HG03439 (cell line): ENCODE measurements around the gene PODXL2.
"Not testable (repeated sequence)": the region's sequence is repeated elsewhere in the genome, so short reads cannot be mapped to it uniquely, and the experiment has no call there.

Experiments
- ATAC-seq: cut with Tn5 transposase; IDR thresholded peaks from one replicate; pipeline ENCODE4 v1.9.1; 2021; ENCODE audit warnings: mild to moderate bottlenecking, moderate library complexity; ENCODE audit not compliant: unreplicated experiment

The PODXL2 gene

DNA sequence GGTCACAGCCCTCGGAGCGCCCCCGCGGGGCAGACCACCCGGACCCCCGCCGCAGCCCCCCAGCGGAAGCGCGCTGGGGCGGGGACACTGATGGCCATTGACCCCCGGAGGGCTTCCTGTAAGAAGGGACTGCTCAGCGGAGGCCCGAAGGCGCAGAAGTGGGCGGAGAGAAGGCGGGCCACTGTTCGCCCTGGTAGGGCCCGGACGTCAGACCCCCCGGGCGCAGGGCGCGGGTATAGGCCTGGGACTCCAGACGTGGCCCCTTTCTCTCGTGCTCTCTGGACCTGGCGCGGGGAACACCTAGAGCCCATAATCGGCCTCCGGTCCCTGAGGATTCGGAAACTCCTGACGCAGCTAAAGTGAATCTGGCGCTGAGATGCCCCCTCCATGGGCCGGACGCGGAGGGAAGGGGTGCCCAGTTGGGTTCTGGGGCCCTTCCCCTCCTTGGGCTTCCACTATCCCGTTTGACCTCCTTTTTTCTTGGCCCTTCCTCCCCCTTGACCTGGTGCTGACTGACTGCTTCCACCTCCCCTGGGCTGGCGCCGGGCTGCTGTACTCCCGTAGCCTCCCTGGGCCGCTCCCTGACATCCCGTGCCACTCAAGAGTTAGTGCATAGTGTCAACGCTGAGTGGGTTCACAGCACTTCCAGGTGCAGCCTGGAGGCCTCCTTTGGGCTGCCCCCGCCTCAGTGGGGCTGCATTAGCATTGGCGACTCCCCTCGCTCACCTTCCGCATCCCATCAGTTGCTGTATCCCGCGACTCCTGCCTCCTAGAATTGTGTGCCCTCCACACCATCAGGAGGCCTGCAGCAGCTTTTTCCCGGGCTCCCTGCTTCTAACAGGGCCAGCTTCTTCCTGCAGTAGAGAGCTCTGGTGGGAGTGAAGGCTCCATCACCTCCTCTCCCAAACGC, 44.5 kb downstream of the PODXL2 start:
- ATAC-seq: peak; percentile 27

DNA sequence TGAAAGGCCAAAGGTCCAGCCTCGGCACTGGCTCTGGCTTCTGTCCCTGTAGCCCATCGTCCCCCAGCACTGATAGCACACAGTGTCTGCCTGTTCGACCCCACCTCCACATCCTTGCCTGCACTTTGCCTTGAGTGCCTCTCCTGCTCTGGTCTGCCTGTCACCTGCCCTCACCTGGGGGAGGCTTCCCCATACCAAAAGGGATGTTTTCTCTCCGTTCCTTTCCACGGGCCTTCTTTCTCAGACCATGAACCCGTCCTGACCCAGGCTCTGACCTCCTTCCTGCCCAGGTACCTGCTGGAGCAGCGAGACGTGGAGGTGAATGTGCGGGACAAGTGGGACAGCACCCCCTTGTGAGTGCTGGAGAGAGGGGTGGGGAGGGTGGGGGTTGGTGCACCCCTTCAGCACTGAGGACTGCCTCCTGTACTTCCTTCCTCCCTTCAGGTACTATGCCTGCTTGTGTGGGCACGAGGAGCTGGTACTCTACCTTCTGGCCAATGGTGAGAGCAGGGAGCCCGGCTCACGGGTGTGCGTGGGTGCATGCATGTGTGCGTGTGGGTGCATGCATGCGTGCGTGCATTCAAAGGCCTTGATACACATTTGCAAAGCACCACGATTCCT, 45.2 kb downstream of the PODXL2 start:
- no peak for ATAC-seq

GRCh38 chr3:127674790-127675189, 45.8 kb downstream of the PODXL2 start:
- ATAC-seq: no peak

GRCh38 chr3:127675651-127676391, 46.8 kb downstream of the PODXL2 start:
- no peak for ATAC-seq

GRCh38 chr3:127676456-127676855, 47.5 kb downstream of the PODXL2 start:
- ATAC-seq: no peak

DNA sequence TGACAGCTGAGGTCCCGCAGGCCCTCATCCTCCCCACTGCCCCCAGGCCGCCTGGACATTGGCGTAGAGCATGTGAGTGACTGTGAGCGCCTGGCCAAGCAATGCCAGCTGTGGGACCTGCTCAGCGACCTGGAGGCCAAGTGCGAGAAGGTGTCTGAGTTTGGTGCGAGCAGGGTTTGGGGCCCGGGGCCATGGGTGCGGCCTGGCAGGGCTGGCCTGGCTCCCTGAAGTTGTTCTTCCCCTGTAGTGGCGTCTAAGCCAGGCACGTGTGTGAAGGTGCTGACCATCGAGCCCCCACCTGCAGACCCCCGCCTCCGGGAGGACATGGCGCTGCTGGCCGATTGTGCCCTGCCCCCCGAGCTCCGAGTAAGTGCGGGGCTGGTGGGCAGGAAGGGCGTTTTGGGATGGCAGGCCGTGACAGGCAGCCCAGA, 48.0 kb downstream of the PODXL2 start:
- ATAC-seq: no peak

DNA sequence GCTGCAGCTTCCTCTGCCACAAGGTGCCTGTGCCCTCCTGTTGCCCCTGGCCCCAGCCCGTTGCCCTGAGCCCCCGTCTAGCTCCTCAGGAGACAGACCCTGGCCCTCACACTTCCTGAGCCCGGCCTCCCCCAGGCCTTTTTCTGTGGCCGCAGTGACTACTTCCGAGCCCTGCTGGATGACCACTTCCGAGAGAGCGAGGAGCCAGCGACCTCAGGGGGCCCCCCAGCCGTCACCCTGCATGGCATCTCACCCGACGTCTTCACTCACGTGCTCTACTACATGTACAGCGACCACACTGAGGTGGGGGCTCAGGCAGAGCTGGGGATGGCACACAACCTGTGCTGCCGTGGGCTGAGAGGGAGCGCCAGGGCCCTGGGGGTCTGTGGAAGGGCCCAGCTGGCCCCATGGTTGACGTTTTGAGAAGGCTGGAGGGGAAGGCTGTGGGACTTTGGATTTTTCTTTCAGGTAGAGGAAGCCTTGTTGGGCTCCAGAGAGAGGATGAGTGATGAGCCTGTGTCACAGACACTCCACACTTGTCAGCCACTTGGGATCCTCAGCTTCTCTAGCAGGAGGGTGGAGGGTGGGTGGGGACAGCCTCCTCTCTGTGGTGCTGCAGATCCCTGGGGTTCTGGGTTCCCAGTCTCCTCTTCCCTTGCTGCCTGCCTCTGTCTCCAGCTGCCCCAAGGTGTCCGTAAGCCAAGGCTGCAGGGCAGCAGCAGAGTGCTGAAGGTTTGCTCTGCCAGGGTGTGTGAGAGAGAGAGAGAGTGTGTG, 48.7 kb downstream of the PODXL2 start:
- no peak for ATAC-seq

- no peak for ATAC-seq
These were observed 49.3 kb downstream of the PODXL2 start for GRCh38 chr3:127678315-127678599.

DNA sequence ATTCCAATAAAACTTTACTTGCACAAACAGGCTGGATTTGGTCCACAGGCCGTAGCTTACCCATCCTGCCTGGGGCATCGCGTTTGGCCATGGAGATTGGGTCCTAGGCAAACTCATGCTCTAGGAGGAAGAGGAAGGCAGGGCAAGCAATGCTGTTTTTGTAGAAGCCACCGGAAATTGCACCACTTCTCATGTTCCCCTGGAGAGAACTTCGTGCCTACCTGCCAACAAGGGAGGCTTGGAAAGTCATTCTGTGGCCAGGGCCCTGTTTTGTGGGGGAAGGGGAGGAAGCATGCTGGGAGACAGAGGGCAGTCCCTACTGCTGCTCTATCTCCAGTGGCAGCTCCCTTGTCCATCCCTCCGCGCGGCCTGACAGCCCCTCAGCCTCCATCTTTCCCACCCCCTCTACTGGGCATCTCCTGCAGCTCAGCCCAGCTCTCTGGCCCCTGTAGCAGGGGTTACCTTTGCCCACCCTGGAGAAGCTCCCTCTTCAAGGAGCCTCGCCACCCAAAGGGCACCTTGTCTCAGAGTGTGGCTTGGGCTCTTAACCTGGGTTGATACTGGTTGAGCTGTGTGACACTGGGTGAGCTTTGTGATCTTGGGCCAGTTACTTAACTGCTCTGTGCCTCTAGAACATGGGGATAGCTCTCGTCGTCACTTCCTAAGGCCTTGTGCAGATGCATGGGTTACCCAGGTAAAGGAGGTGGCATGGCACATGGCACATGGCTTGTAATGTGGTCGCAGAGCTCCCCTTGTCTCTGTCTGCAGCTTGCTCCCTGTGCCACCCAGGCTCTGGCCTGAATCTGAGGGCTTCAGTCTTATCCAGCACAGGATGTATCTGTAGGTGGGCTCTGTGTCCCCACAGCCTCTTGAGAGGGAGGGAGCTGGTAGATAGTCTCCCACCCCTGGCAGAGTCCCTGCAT, 49.9 kb downstream of the PODXL2 start:
- ATAC-seq: no peak

GRCh38 chr3:127679534-127680145, 50.7 kb downstream of the PODXL2 start:
- ATAC-seq: no peak

- ATAC-seq: no peak
These were observed 51.2 kb downstream of the PODXL2 start for GRCh38 chr3:127680146-127680661.

DNA sequence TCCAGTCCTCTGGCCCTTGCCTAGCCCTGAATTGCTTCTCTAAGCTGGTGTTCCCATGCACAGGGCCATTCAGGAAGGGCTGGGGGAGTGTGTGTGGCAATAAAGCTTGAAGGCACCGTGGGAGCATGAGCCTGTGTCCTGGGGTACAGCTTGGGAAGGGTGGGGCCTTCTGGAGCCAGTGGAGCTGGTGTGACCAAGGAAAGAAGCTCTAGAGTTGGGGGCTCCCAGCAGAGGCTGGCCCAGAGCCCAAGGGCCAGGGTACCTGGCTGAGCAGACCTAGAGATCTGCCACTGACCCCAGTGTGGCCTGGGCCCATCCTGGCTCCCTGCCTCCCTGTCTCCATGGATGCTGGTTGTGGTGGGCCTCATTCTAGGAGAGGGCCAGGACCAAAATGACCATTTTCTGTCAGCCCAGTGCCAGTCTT, 51.8 kb downstream of the PODXL2 start:
- no peak for ATAC-seq

GRCh38 chr3:127682175-127682554, 53.2 kb downstream of the PODXL2 start:
- not testable (repeated sequence) for ATAC-seq

DNA sequence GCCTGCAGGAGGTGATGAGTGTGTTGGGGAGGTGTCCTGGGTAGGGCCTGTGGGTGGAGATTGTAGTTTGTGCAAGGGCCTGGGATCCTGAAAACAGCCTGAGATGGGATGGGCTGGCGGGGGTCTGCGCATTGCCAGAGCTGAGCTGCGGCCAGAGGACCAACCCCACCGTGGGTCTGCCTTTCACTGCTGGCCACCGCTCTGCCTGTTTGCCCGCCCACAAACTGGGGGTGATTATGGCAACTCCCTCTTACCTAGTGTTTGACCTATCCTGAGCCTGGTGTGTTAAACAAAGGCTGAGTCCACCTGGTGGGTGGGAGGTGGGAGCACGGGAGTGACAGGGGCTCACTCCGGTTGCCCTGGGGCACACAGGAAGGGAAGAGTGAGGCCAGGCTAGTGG, 53.6 kb downstream of the PODXL2 start:
- ATAC-seq: no peak

- ATAC-seq: no peak
These were observed 56.1 kb downstream of the PODXL2 start for GRCh38 chr3:127684871-127685707.

DNA sequence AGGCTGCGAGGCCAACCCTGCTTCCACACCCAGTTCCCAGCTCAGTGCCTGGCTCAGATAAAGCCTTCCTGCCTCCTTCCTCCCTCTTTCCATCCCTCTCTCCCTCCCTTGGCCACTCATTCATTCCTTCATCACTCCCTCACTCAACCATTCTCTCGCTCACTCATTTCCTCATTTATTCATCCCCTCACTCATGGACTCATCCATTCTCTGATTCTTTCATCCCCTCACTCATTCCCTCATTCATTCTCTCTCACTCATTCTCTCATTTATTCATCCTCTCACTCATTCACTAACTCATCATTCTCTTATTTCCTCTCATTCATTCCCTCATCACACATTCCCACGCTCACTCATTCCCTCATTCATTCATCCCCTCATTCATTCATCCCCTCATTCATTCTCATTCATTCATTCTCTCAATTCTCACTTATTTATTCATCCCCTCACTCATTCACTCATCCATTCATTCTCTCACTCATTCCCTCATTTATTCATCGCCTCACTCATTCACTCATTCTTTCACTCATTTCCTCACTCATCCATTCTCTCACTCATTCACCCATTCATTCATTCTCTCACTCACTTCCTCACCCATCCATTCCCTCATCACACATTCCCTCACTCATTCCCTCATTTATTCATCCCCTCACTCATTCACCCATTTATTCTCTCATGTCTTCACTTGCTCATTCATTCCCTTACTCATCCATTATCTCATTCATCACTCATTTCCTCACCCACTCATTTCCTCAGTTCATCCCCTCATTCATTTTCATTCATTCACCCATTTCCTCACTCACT, 56.9 kb downstream of the PODXL2 start:
- ATAC-seq: no peak

DNA sequence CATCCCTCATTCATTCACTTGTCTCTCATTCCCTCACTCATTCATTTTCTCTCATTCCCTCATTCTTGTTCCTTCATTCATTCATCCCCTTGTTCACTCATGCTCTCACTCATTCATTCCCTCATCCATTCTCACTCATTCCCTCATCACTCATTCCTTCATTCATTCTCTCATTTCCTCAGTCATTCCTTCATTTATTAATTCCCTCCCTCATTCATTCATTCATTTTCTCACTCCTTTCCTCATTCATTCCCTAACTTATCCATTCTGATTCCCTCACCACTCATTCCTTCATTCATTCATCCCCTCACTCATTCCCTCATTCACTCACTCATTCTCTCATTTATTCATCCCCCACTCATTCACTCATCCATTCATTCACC, 57.5 kb downstream of the PODXL2 start:
- ATAC-seq: no peak
